Iris pigment epithelial cell (primary cell): ENCODE data around the gene CACNA1G.

Source experiments
- DNase-seq: peaks from one replicate; pipeline ENCODE4 v3.0.0-alpha.2; 2011; ENCODE audit warnings: low read depth

The CACNA1G gene

GRCh38 chr17:50568659-50569058 lies 8.1 kb downstream of the CACNA1G start:
- DNase-seq: no peak

GRCh38 chr17:50569592-50569991 lies 9.1 kb downstream of the CACNA1G start:
- no peak for DNase-seq

- no peak for DNase-seq
These were observed 9.5 kb downstream of the CACNA1G start for GRCh38 chr17:50570032-50570431.

- no peak for DNase-seq
These were observed 10.0 kb downstream of the CACNA1G start for GRCh38 chr17:50570528-50570927.

- no peak for DNase-seq
These were observed 11.2 kb downstream of the CACNA1G start for GRCh38 chr17:50571681-50572080.

GRCh38 chr17:50572541-50572940 lies 12.0 kb downstream of the CACNA1G start:
- DNase-seq: no peak

- no peak for DNase-seq
These were observed 13.5 kb downstream of the CACNA1G start for GRCh38 chr17:50573866-50574611.

GRCh38 chr17:50575581-50576210 lies 15.2 kb downstream of the CACNA1G start:
- DNase-seq: no peak

GRCh38 chr17:50576864-50577263 lies 16.3 kb downstream of the CACNA1G start:
- DNase-seq: no peak

- DNase-seq: no peak
These were observed 17.0 kb downstream of the CACNA1G start for GRCh38 chr17:50577451-50577954.

GRCh38 chr17:50578173-50578572 lies 17.7 kb downstream of the CACNA1G start:
- no peak for DNase-seq

- DNase-seq: no peak
These were observed 18.9 kb downstream of the CACNA1G start for GRCh38 chr17:50579399-50579798.

GRCh38 chr17:50580646-50581045 lies 20.1 kb downstream of the CACNA1G start:
- DNase-seq: no peak

- no peak for DNase-seq
These were observed 20.8 kb downstream of the CACNA1G start for GRCh38 chr17:50581316-50581715.

GRCh38 chr17:50582741-50583140 lies 22.2 kb downstream of the CACNA1G start:
- DNase-seq: no peak

GRCh38 chr17:50583641-50584040 lies 23.1 kb downstream of the CACNA1G start:
- no peak for DNase-seq

GRCh38 chr17:50584116-50584515 lies 23.6 kb downstream of the CACNA1G start:
- DNase-seq: no peak

- no peak for DNase-seq
These were observed 24.2 kb downstream of the CACNA1G start for GRCh38 chr17:50584749-50585148.

GRCh38 chr17:50585346-50585745 lies 24.8 kb downstream of the CACNA1G start:
- no peak for DNase-seq

- DNase-seq: no peak
These were observed 25.4 kb downstream of the CACNA1G start for GRCh38 chr17:50585891-50586290.

GRCh38 chr17:50586421-50587247 lies 26.1 kb downstream of the CACNA1G start:
- DNase-seq: no peak

GRCh38 chr17:50587571-50587970 lies 27.1 kb downstream of the CACNA1G start:
- no peak for DNase-seq
